GM12878 (cell line): Measurements from ENCODE around the gene AVL9.

Experiments used
- EGR1 ChIP-seq, 2 experiments: IDR thresholded peaks; 1 replicate in 1 of 2; 2 replicates in 1 of 2; pipeline ENCODE4 v1.6.1; 2011 to 2012; ENCODE audit warnings: low read depth in 2 of 2, low read length in 2 of 2, borderline replicate concordance in 1 of 2, mild to moderate bottlenecking in 1 of 2, moderate library complexity in 1 of 2
- HDAC2 ChIP-seq: fragments of 200-600 bp; sonication (generic); IDR thresholded peaks from 2 replicates; pipeline ENCODE4 v1.6.1; 2017
- POLR2AphosphoS5 ChIP-seq: IDR thresholded peaks from 2 replicates; pipeline ENCODE4 v1.6.1; 2011; ENCODE audit warnings: mild to moderate bottlenecking, low read length, inconsistent platforms
- SP1 ChIP-seq: IDR thresholded peaks from one replicate; pipeline ENCODE4 v1.6.1; 2011; ENCODE audit warnings: low read depth, low read length
- TF ChIP-seq, protein P1 (sequence below), 3 experiments: IDR thresholded peaks in 2 of 3; conservative IDR thresholded peaks in 1 of 3; 2 replicates each; pipeline ENCODE4 v1.5.1; 2011; ENCODE audit warnings: low read depth in 3 of 3, low read length in 3 of 3, mild to moderate bottlenecking in 3 of 3, control low read depth in 2 of 3, moderate library complexity in 2 of 3, inconsistent platforms in 1 of 3, mixed read lengths in 1 of 3; ENCODE audit not compliant: control insufficient read depth in 2 of 3, insufficient read depth in 1 of 3; ENCODE audit errors: extremely low read depth in 1 of 3
- TF ChIP-seq, protein P2 (sequence below): IDR thresholded peaks from 2 replicates; pipeline ENCODE4 v1.6.1; 2011; ENCODE audit warnings: low read depth, low read length, improper control_type of control experiment, borderline replicate concordance

DNA sequence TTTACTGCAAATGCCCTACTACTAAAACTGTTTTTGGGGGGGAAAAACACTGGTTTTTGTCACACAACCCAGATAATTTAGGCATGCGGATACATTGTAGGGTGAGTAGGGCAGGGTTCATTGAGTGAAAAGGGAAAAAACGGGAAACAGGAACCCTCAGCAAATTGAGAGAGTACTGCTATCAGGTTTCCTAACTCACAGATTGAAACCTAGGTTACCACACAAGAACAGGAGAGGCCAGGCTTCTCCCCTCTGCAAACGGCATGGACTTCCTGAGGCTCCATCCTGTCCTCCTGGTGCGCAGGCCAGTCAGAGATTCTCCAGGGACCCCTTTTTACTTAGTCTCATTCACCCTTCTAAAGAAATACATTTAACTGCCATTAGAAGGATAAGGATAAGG lies 30.6 kb downstream of the AVL9 start:
- TF ChIP-seq, protein P1, sequence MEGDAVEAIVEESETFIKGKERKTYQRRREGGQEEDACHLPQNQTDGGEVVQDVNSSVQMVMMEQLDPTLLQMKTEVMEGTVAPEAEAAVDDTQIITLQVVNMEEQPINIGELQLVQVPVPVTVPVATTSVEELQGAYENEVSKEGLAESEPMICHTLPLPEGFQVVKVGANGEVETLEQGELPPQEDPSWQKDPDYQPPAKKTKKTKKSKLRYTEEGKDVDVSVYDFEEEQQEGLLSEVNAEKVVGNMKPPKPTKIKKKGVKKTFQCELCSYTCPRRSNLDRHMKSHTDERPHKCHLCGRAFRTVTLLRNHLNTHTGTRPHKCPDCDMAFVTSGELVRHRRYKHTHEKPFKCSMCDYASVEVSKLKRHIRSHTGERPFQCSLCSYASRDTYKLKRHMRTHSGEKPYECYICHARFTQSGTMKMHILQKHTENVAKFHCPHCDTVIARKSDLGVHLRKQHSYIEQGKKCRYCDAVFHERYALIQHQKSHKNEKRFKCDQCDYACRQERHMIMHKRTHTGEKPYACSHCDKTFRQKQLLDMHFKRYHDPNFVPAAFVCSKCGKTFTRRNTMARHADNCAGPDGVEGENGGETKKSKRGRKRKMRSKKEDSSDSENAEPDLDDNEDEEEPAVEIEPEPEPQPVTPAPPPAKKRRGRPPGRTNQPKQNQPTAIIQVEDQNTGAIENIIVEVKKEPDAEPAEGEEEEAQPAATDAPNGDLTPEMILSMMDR (IDR thresholded peaks at IDR 0.05 in 2 of 3, conservative IDR thresholded peaks at IDR 0.05 in 1 of 3; ENCODE audit: control insufficient read depth in 2 of 3, extremely low read depth in 1 of 3, insufficient read depth in 1 of 3, low read depth in 3 of 3, low read length in 3 of 3), result no peak
- TF ChIP-seq SP1 (no peak), HDAC2 (no peak), EGR1 (IDR thresholded peaks at IDR 0.05; ENCODE audit: borderline replicate concordance in 1 of 2, low read depth in 2 of 2, low read length in 2 of 2) (no peak), POLR2AphosphoS5 (no peak)
- TF ChIP-seq, protein P2, sequence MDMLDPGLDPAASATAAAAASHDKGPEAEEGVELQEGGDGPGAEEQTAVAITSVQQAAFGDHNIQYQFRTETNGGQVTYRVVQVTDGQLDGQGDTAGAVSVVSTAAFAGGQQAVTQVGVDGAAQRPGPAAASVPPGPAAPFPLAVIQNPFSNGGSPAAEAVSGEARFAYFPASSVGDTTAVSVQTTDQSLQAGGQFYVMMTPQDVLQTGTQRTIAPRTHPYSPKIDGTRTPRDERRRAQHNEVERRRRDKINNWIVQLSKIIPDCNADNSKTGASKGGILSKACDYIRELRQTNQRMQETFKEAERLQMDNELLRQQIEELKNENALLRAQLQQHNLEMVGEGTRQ, result no peak
